GM12891 (cell line): ENCODE results near the gene NBEAL1.

Experiments
- POLR2A ChIP-seq: IDR thresholded peaks from 2 replicates; pipeline ENCODE4 v1.6.1; 2011; ENCODE audit warnings: low read depth, low read length, control low read depth
- POLR2AphosphoS5 ChIP-seq: IDR thresholded peaks from 2 replicates; pipeline ENCODE4 v1.6.1; 2011; ENCODE audit warnings: low read depth, low read length, control low read depth
- POU2F2 ChIP-seq: IDR thresholded peaks from 2 replicates; pipeline ENCODE4 v1.6.1; 2011; ENCODE audit warnings: low read depth, mild to moderate bottlenecking, control low read depth, low read length, moderate library complexity
- TAF1 ChIP-seq: IDR thresholded peaks from 2 replicates; pipeline ENCODE4 v1.6.1; 2011; ENCODE audit warnings: low read depth, low read length, control low read depth

DNA sequence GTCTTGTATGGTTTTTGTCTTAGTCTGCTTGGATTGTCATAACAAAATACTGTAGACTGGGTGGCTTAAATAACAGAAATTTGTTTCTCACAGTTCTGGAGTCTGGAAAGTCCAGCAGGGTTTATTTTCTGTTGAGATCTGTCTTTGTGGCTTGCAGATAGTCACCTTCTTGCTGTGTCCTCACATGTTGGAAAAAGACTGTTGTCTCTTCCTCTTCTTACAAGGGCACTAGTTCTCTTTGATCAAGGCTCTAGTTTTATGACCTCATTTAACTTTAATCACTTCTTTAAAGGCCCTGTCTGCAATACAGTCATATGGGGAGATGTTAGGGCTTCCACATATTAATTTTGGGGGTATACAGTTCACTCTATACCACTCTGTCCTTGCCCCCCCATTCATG lies 56.5 kb downstream of the NBEAL1 start:
- TF ChIP-seq TAF1, result no peak
- TF ChIP-seq POLR2A, result no peak
- no peak for TF ChIP-seq POLR2AphosphoS5
- no peak for TF ChIP-seq POU2F2
